Kidney epithelial cell (primary cell): ENCODE measurements around the gene POLR1H. TPM values are rescaled to one million over a fixed set of nuclear protein-coding genes. Genes with fewer than 3 reads are reported as not detected.

Source experiments
- DNase-seq: peaks from one replicate; pipeline ENCODE4 v3.0.0-alpha.2; 2010; ENCODE audit warnings: low read depth
- H3K27me3 ChIP-seq: 2 replicates; pipeline ENCODE4 v1.6.0; 2011; ENCODE audit warnings: low read length; ENCODE audit not compliant: control insufficient read depth, insufficient read depth
- H3K36me3 ChIP-seq: 2 replicates; pipeline ENCODE4 v1.5.1; 2011; ENCODE audit warnings: low read length; ENCODE audit not compliant: control insufficient read depth, insufficient read depth
- H3K4me3 ChIP-seq: 2 replicates; pipeline ENCODE4 v1.5.1; 2011; ENCODE audit warnings: low read depth, mild to moderate bottlenecking, control low read depth, low read length
- total RNA-seq: library from RNA; depleted of rRNA; stranded (reverse); fragments of >200 nt; gene quantifications from 2 replicates; pipeline ENCODE4 v1.2.3, GENCODE V29; 2015
- TF ChIP-seq, protein P1 (sequence below): IDR thresholded peaks from 2 replicates; pipeline ENCODE4 v1.5.1; 2011; ENCODE audit warnings: mild to moderate bottlenecking, moderate library complexity, low read length, control low read depth, inconsistent platforms; ENCODE audit not compliant: insufficient read depth, poor library complexity, severe bottlenecking

POLR1H gene
- total RNA-seq, 1 donor from 2014 or later, result 33.3 TPM

DNA sequence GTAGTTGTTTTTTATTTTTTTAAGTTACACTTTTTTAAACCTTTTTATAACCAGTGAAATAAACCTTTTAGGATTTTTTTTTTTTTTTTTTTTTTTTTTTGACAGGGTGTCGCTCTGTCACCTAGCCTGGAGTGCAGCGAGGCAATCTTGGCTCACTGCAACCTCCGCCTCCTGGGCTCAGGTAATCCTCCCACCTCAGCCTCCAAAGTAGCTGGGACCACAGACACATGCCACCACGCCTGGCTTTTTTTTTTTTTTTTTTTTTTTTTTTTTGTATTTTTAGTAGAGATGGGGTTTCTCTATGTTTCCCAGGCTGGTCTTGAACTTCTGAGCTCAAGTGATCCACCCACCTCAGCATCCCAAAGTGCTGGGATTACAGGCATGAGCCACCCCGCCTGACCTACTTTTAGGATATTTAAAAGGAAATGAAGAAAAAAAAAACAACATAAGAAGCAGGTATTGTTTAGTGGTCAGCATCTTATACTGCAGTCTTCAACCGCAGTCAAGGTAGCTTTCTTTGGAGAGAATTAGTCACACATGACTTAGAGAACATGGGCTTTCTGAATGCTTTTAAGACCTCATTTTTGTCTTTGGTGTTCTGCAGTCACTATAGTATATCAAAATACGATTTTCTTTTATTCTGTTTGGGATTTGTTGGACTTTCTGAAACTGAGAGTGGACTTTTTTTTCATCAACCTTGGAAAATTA lies 1.6 kb downstream of the POLR1H start:
- DNase-seq, result no peak

DNA sequence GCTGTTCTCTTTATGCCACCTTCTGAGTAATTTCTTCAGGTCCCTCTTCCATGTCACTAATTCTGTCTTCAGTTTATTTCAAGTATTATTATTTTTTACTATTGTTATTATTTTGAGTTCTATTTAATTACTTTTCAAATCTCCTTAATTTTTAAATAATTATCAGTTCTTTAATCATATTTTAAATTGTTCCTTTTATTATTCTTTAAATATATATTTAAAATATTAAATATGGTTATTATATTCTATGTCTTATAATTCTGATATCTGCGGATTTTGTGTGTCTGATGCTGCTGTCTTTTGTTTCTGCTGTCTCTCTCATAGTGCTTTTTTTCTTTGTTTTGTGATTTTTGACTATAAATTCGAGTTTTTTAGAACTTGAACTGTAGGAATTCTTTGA lies 2.2 kb downstream of the POLR1H start:
- DNase-seq, result no peak
- H3K4me3 ChIP-seq, result no peak overlapping the region
- TF ChIP-seq, protein P1, sequence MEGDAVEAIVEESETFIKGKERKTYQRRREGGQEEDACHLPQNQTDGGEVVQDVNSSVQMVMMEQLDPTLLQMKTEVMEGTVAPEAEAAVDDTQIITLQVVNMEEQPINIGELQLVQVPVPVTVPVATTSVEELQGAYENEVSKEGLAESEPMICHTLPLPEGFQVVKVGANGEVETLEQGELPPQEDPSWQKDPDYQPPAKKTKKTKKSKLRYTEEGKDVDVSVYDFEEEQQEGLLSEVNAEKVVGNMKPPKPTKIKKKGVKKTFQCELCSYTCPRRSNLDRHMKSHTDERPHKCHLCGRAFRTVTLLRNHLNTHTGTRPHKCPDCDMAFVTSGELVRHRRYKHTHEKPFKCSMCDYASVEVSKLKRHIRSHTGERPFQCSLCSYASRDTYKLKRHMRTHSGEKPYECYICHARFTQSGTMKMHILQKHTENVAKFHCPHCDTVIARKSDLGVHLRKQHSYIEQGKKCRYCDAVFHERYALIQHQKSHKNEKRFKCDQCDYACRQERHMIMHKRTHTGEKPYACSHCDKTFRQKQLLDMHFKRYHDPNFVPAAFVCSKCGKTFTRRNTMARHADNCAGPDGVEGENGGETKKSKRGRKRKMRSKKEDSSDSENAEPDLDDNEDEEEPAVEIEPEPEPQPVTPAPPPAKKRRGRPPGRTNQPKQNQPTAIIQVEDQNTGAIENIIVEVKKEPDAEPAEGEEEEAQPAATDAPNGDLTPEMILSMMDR, result no peak
- H3K27me3 ChIP-seq, result no peaks in the 10 kb centered on the region
- no peaks in the 10 kb centered on the region for H3K36me3 ChIP-seq

More for the DNA sequence above, 1.6 kb downstream of the POLR1H start:
- TF ChIP-seq, protein P1, result no peak
- Histone ChIP-seq H3K4me3 (no peak overlapping the region), H3K27me3 (no peaks in the 10 kb centered on the region), H3K36me3 (no peaks in the 10 kb centered on the region)

DNA sequence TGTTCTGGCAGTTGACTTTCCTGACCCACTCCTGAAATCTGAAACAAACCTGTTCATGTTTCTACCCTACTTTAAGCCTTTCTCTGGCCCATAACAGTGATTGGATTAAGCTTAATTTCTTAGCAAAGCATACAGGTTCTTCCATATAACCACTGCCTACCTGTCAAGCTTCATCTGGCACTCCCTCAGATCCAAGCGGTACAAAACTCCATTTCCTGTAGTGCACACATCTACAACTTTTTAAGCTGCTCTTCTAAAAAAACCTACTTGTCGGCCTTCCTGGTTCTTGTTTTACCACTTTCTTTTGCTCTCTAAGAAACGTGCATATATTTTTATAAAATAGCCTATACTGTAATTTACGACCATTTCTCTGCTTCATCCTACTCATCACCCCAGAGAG lies 5.0 kb downstream of the POLR1H start:
- no peak for DNase-seq
- Histone ChIP-seq H3K4me3 (peak overlapping the region; percentile 83), H3K36me3 (no peaks in the 10 kb centered on the region), H3K27me3 (peaks cover 8% of the 10 kb centered on the region)
- TF ChIP-seq, protein P1, result no peak

DNA sequence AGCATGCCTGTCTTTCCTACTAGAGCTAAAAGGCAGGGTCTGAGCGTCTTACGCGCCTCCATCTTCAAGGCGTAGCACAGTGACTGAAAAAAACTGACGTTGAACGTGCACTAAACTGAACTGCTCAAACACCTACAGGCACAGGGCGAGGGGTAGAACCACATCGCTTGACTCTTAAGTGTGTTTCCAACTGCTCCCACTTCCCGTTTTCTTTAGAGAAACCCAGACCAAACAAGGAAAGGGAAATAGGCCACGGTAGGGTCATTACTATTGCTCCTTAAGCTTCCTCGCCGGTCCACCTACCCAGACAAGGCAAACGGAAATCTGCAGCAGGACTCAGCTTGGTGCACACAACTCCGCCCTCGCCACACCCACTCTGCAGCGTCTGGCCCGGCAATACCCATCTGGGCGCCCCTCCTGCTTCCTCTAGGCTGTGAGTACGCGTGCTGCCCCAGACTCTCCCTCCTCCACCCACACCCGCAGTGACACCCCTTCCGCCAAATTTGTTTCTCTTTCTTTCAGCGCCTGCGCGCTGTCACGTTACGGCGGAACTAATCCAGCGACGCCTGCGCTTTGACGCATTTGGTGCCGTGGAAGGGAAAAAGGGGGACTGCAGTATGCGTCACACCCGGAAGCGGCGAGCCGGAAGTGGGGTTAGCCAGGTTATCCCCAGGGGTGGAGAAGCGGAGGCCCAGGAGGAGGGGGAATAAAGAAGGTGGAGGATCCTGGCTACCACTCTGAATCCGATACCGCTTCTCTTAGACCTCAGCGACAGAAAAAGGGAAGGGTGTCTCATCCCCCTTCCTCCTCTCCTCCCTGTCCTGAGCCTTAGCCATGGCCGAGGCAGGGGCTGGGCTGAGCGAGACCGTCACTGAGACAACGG lies 5.8 kb downstream of the POLR1H start, which contains the start of gene PPP1R11:
PPP1R11 (plus strand) TSS at position 622 of the 883 bp plus-strand sequence; CDS start at position 835, 213 bp downstream.
- Histone ChIP-seq H3K4me3 (peak within 1 kb of the TSS; percentile 83), H3K27me3 (peaks cover 15% of the 10 kb centered on the region), H3K36me3 (no peaks in the 10 kb centered on the region)
- DNase-seq, result peak; percentile 96
- TF ChIP-seq, protein P1, result no peak

DNA sequence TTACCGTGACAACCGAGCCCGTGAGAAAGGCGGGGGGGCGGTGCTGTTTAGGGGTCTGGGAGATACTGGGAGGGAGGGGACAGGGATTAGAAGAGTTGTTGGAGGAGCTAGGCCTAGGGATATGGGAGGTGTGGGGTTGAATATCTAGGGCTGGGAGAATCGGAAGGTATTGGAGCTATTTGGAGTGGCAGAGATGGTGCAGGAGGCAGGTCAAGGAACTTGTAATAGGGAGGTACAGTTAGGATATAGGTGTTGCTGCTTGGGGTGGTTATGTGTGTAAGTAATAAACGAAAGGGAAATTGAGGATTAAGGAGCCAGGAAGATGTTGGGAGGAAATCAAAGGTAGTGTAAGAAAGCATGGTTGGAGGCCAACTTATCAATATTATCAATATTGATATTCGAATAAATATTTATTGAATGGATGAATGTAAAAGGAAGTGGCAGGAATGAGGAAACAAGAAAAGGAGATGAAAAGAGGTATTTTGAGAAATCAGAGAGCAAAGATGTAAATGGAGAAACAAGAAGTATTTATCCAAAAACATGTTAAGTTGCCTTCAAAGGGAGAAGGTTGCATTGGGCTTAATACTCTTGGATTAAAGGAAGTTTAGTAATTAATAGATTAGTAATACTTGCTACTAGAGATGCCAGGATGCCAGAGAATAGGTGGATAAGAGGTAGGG lies 6.5 kb downstream of the POLR1H start:
- DNase-seq, result no peak
- TF ChIP-seq, protein P1, result no peak
- peaks cover 23% of the 10 kb centered on the region for H3K27me3 ChIP-seq
- peak overlapping the region; percentile 83 for H3K4me3 ChIP-seq
- H3K36me3 ChIP-seq, result no peaks in the 10 kb centered on the region
